K562 (cell line): ENCODE data around the gene COPS6. TPM values are rescaled to one million over a fixed set of nuclear protein-coding genes. Genes with fewer than 3 reads are reported as not detected.

Experiments used
- ASH1L ChIP-seq: fragments of 450-650 bp; IDR thresholded peaks from 2 replicates; pipeline ENCODE4 v1.6.1; 2018; ENCODE audit warnings: borderline replicate concordance, mild to moderate bottlenecking, low read depth; ENCODE audit not compliant: partially characterized antibody
- BHLHE40 ChIP-seq: IDR thresholded peaks from 2 replicates; pipeline ENCODE4 v1.6.1; 2011; ENCODE audit warnings: low read length, improper control_type of control experiment
- DACH1 ChIP-seq: fragments of 450-650 bp; IDR thresholded peaks from 2 replicates; pipeline ENCODE4 v1.6.1; 2018; ENCODE audit not compliant: partially characterized antibody
- HMG20B ChIP-seq: fragments of 250-450 bp; sonication (Bioruptor Pico); IDR thresholded peaks from 2 replicates; pipeline ENCODE4 v1.5.0; 2021; ENCODE audit warnings: mild to moderate bottlenecking
- KAT8 ChIP-seq: fragments of 450-650 bp; IDR thresholded peaks from 2 replicates; pipeline ENCODE4 v1.6.1; 2016; ENCODE audit warnings: low read depth, mild to moderate bottlenecking
- KHSRP ChIP-seq: fragments of 450-650 bp; IDR thresholded peaks from 2 replicates; pipeline ENCODE4 v1.6.1; 2017
- POLR2AphosphoS5 ChIP-seq: IDR thresholded peaks from 2 replicates; pipeline ENCODE4 v1.6.1; 2011; ENCODE audit warnings: mild to moderate bottlenecking, low read depth, low read length, moderate library complexity; ENCODE audit not compliant: control insufficient read depth, insufficient read depth
- PYGO2 ChIP-seq: fragments of 450-650 bp; IDR thresholded peaks from 2 replicates; pipeline ENCODE4 v1.6.1; 2016; ENCODE audit warnings: mild to moderate bottlenecking, missing genetic modification characterization, moderate library complexity, missing compliant biosample characterization
- SMARCA5 ChIP-seq: fragments of 450-650 bp; IDR thresholded peaks from 2 replicates; pipeline ENCODE4 v1.6.1; 2016
- STAT5B ChIP-seq: fragments of 250-450 bp; sonication (Bioruptor Pico); IDR thresholded peaks from 2 replicates; pipeline ENCODE4 v1.8.0; 2021; ENCODE audit warnings: mild to moderate bottlenecking, inconsistent platforms
- TAL1 ChIP-seq: fragments of 450-650 bp; IDR thresholded peaks from 2 replicates; pipeline ENCODE4 v1.6.1; 2016; ENCODE audit warnings: mild to moderate bottlenecking
- ZC3H4 ChIP-seq: sonication (generic); formaldehyde crosslinking; IDR thresholded peaks from 2 replicates; pipeline ENCODE4 v1.9.0; 2021; ENCODE audit warnings: missing genetic modification reagents, borderline replicate concordance
- ZKSCAN1 ChIP-seq: fragments of 150-350 bp; IDR thresholded peaks from 2 replicates; pipeline ENCODE4 v1.6.1; 2016; ENCODE audit warnings: low read depth, low read length
- ZNF263 ChIP-seq: sonication (generic); formaldehyde crosslinking; IDR thresholded peaks from 2 replicates; pipeline ENCODE4 v1.8.0; 2022; ENCODE audit warnings: mild to moderate bottlenecking, missing genetic modification reagents, borderline replicate concordance
- ZNF316 ChIP-seq: fragments of 450-650 bp; IDR thresholded peaks from 2 replicates; pipeline ENCODE4 v1.6.1; 2016
- ZNF408 ChIP-seq: fragments of 250-450 bp; sonication (Bioruptor Pico); IDR thresholded peaks from 2 replicates; pipeline ENCODE4 v1.4.0; 2020; ENCODE audit warnings: low read depth, mild to moderate bottlenecking, moderate library complexity
- ZNF507 ChIP-seq: conservative IDR thresholded peaks from 2 replicates; pipeline ENCODE4 v1.6.1; 2017; ENCODE audit warnings: missing genetic modification characterization, missing compliant biosample characterization
- ZNF785 ChIP-seq: fragments of 250-450 bp; sonication (Bioruptor Pico); IDR thresholded peaks from 2 replicates; pipeline ENCODE4 v1.4.0; 2020; ENCODE audit warnings: mild to moderate bottlenecking
- polyA plus RNA-seq, 8 experiments: library from polyadenylated mRNA; depleted of rRNA in 4 of 8; stranded (reverse) in 5 of 8; unstranded in 3 of 8; fragments of >200 nt; fragmentation: Nextera tagmentation in 2 of 8; fragmentation: Illumina TruSeq in 1 of 8; extraction: Ambion mirVana in 2 of 8; extraction: Trizol in 1 of 8; gene quantifications; 2 replicates each; pipeline versions ENCODE4 v1.2.1 to v1.2.3, GENCODE V29; 2011 to 2014; ENCODE audit warnings: inconsistent platforms in 1 of 8, missing spikeins in 1 of 8
- total RNA-seq, 7 experiments: library from RNA; depleted of rRNA in 6 of 7; stranded (reverse); fragments of >200 nt in 6 of 7; fragmentation: Illumina TruSeq in 2 of 7; extraction: Trizol in 2 of 7; gene quantifications; 2 replicates each; pipeline versions ENCODE4 v1.2.1 to v1.2.3, GENCODE V29; 2011 to 2021; ENCODE audit warnings: low replicate concordance in 1 of 7
- TF ChIP-seq, protein P1 (sequence below), 2 experiments: fragments of 450-650 bp; IDR thresholded peaks; 2 replicates each; pipeline ENCODE4 v1.6.1; 2016; ENCODE audit warnings: mild to moderate bottlenecking in 2 of 2, borderline replicate concordance in 1 of 2, low read depth in 1 of 2, moderate library complexity in 1 of 2
- TF ChIP-seq, protein P2 (sequence below): fragments of 450-650 bp; IDR thresholded peaks from 2 replicates; pipeline ENCODE4 v1.6.1; 2016; ENCODE audit warnings: antibody characterized with exemption
- TF ChIP-seq, protein P3 (sequence below): fragments of 450-650 bp; formaldehyde crosslinking; IDR thresholded peaks from 2 replicates; pipeline ENCODE4 v1.4.0; 2020; ENCODE audit warnings: mild to moderate bottlenecking, moderate library complexity

COPS6 gene
- total and polyA plus RNA-seq, 9 of the 15 experiments (the other 6 are each of a cell fraction or from before 2014, with no cell fraction given) = 63.0 to 331 (median 168) TPM

DNA sequence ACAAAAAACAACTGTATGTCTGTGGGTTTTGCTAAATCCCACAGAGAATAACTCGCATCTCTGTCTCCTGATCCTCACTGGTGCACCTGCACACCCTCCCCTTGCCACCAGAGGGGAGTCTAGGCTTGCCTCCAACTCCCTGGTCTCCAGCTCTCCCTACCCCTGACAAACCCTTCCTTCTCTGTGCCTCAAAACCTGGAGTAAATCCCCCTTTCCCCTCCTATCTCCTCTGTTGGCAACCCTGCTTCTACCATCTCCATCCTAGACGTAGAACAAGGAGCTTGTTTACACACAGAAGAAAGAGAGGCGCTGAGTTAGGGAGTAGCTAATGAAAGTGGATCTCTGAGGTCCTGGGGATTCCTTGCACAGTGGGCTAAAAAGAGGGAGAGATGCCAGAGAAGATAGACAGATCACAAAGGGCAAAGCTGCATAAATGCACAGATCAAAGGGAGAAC lies 44.0 kb downstream of the COPS6 start (continued):
- TF ChIP-seq, protein P1, sequence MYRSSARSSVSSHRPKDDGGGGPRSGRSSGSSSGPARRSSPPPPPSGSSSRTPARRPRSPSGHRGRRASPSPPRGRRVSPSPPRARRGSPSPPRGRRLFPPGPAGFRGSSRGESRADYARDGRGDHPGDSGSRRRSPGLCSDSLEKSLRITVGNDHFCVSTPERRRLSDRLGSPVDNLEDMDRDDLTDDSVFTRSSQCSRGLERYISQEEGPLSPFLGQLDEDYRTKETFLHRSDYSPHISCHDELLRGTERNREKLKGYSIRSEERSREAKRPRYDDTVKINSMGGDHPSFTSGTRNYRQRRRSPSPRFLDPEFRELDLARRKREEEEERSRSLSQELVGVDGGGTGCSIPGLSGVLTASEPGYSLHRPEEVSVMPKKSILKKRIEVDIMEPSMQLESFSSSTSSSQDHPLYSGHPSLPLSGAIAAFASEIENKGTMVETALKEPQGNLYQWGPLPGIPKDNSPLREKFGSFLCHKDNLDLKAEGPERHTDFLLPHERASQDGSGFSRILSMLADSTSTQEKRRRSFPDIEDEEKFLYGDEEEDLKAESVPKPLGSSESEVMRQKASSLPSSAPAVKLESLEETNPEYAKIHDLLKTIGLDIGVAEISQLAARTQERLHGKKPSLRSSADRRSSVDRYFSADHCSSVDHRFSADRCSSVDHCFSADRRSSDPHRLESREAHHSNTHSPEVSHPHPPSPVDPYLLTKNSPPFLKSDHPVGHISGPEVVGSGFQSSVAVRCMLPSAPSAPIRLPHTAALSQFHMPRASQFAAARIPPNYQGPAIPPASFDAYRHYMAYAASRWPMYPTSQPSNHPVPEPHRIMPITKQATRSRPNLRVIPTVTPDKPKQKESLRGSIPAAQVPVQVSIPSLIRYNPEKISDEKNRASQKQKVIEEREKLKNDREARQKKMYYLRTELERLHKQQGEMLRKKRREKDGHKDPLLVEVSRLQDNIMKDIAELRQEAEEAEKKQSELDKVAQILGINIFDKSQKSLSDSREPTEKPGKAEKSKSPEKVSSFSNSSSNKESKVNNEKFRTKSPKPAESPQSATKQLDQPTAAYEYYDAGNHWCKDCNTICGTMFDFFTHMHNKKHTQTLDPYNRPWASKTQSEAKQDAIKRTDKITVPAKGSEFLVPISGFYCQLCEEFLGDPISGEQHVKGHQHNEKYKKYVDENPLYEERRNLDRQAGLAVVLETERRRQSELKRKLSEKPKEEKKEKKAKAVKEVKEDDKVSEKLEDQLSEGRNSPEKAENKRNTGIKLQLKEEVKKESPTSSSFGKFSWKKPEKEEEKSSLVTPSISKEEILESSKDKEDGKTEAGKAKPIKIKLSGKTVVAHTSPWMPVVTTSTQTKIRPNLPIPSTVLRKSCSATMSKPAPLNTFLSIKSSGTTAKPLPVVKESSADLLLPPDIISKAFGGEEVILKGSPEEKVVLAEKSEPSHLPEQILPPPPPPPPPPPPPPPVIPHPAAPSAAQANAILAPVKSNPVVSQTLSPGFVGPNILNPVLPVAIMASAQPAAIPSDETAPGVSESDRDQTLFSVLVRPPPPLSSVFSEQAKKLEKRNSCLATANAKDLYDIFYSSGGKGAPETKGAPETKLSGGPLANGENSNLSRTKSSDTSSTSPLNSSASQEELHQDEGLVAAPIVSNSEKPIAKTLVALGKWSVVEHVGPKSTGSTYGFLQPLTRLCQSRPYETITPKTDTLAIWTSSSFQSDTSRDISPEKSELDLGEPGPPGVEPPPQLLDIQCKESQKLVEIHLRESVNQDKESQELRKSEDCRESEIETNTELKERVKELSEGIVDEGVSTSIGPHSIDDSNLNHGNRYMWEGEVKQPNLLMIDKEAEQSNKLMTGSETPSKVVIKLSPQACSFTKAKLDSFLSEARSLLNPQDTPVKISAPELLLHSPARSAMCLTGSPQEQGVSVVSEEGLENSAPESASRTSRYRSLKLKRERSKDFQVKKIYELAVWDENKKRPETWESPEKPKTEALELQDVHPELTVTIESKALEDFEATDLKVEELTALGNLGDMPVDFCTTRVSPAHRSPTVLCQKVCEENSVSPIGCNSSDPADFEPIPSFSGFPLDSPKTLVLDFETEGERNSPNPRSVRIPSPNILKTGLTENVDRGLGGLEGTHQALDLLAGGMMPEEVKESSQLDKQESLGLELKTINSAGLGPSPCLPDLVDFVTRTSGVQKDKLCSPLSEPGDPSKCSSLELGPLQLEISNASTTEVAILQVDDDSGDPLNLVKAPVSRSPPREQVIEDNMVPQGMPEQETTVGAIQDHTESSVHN (IDR thresholded peaks at IDR 0.05; ENCODE audit: borderline replicate concordance in 1 of 2, low read depth in 1 of 2) = no peak
- TF ChIP-seq DACH1 (no peak), ZKSCAN1 (0 out of 2 replicates have a peak, but pooled peaks have one; percentile 5), BHLHE40 (0 out of 2 replicates have a peak, but pooled peaks have one; percentile 29), POLR2AphosphoS5 (no peak), ASH1L (no peak), ZNF785 (no peak), HMG20B (no peak), ZNF408 (no peak), ZNF507 (no peak), PYGO2 (no peak), SMARCA5 (no peak), KAT8 (no peak), ZNF316 (no peak), KHSRP (no peak), STAT5B (no peak), TAL1 (no peak), ZC3H4 (CRISPR knock-in tag) (no peak), ZNF263 (CRISPR knock-in tag) (no peak)
- TF ChIP-seq, protein P2, sequence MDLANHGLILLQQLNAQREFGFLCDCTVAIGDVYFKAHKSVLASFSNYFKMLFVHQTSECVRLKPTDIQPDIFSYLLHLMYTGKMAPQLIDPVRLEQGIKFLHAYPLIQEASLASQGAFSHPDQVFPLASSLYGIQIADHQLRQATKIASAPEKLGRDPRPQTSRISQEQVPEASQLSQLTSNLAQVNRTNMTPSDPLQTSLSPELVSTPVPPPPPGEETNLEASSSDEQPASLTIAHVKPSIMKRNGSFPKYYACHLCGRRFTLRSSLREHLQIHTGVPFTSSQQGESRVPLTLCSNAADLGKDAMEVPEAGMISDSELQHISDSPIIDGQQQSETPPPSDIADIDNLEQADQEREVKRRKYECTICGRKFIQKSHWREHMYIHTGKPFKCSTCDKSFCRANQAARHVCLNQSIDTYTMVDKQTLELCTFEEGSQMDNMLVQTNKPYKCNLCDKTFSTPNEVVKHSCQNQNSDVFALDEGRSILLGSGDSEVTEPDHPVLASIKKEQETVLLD = no peak
- TF ChIP-seq, protein P3, sequence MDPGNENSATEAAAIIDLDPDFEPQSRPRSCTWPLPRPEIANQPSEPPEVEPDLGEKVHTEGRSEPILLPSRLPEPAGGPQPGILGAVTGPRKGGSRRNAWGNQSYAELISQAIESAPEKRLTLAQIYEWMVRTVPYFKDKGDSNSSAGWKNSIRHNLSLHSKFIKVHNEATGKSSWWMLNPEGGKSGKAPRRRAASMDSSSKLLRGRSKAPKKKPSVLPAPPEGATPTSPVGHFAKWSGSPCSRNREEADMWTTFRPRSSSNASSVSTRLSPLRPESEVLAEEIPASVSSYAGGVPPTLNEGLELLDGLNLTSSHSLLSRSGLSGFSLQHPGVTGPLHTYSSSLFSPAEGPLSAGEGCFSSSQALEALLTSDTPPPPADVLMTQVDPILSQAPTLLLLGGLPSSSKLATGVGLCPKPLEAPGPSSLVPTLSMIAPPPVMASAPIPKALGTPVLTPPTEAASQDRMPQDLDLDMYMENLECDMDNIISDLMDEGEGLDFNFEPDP (CRISPR knock-in tag) = no peak
